ENCODE data around the gene MAP3K2. TPM values are rescaled to one million over a fixed set of nuclear protein-coding genes. Genes with fewer than 3 reads are reported as not detected.

Gene MAP3K2
- total and polyA plus RNA-seq, 2 of the 8 experiments (the other 6 are each of a cell fraction or from before 2014, with no cell fraction given) = 2.0 to 23.2 TPM

Small RNA genes within 50 kb of the gene (microRNA-seq; reads per million reads assigned to microRNA genes)
- 0 to 0.20 reads per million in 2 experiments for gene MIR4783 (ENCODE audit: borderline microRNAs expressed in 2 of 2, borderline number of aligned reads in 2 of 2, borderline replicate concordance in 1 of 2)

Small RNA genes within 50 kb of the gene (small RNA-seq; reads per million reads assigned to genes)
- gene MIR4783 (ENCODE audit: insufficient read depth) = 0.69 reads per million
- not detected for gene RNU6-1147P (ENCODE audit: insufficient read depth)

Other genes with a start within 250 kb of the MAP3K2 start
- gene CYP27C1, start 167.7 kb downstream of the MAP3K2 start, total RNA-seq (2021; fragmentation: NEBNext Ultra II Directional; extraction: Animal tissue kit (Norgen Biotek cat#: 25700)) = 2.8 and 3.2 TPM in 2 replicates
- gene CYP27C1, start 167.7 kb downstream of the MAP3K2 start, polyA plus RNA-seq (2011; rRNA removed) = 1.3 and 1.4 TPM in 2 replicates
- gene ERCC3, start 93.8 kb downstream of the MAP3K2 start, total RNA-seq (2021; fragmentation: NEBNext Ultra II Directional; extraction: Animal tissue kit (Norgen Biotek cat#: 25700)) = 48.9 and 52.3 TPM in 2 replicates
- 41.8 and 44.8 TPM in 2 replicates for gene ERCC3, start 93.8 kb downstream of the MAP3K2 start, polyA plus RNA-seq (2011; rRNA removed)
- gene PROC, start 30.5 kb upstream of the MAP3K2 start, total RNA-seq (2021; fragmentation: NEBNext Ultra II Directional; extraction: Animal tissue kit (Norgen Biotek cat#: 25700)) = 1.5 and 1.7 TPM in 2 replicates
- 1.6 and 2.2 TPM in 2 replicates for gene PROC, start 30.5 kb upstream of the MAP3K2 start, polyA plus RNA-seq (2011; rRNA removed)
- 64.7 and 64.8 TPM in 2 replicates for gene IWS1, start 138.5 kb upstream of the MAP3K2 start, total RNA-seq (2021; fragmentation: NEBNext Ultra II Directional; extraction: Animal tissue kit (Norgen Biotek cat#: 25700))
- gene IWS1, start 138.5 kb upstream of the MAP3K2 start, polyA plus RNA-seq (2011; rRNA removed) = 15.9 and 18.4 TPM in 2 replicates
- gene MYO7B, start 147.7 kb upstream of the MAP3K2 start, total RNA-seq (2021; fragmentation: NEBNext Ultra II Directional; extraction: Animal tissue kit (Norgen Biotek cat#: 25700)) = not detected in 2 replicates
- 0.05 TPM in 1 of 2 replicates, not detected in the other for gene MYO7B, start 147.7 kb upstream of the MAP3K2 start, polyA plus RNA-seq (2011; rRNA removed)